Esophagus (tissue), 2 donors: ENCODE results near the gene SH2D7. TPM values are rescaled to one million over a fixed set of nuclear protein-coding genes. Genes with fewer than 3 reads are reported as not detected.
A peak's percentile ranks its signal among the peaks of the same experiment; 100 is the strongest.
"Not testable (repeated sequence)": the region's sequence is repeated elsewhere in the genome, so short reads cannot be mapped to it uniquely, and the experiment has no call there.

Experiments used
- H3K27ac ChIP-seq, 2 donors: one replicate each; pipeline ENCODE4 v1.5.1; 2013; ENCODE audit warnings: low read depth in 2 of 2, mild to moderate bottlenecking in 2 of 2, inconsistent platforms in 1 of 2, low read length in 1 of 2, moderate library complexity in 1 of 2
- H3K27me3 ChIP-seq, 2 donors: one replicate each; pipeline ENCODE4 v1.6.1; 2013; ENCODE audit warnings: low read length in 2 of 2, control low read depth in 1 of 2, mild to moderate bottlenecking in 1 of 2; ENCODE audit not compliant: insufficient read depth in 2 of 2, control insufficient read depth in 1 of 2
- H3K36me3 ChIP-seq, 2 donors: one replicate each; pipeline ENCODE4 v1.6.1; 2013; ENCODE audit warnings: low read length in 1 of 2; ENCODE audit not compliant: control insufficient read depth in 2 of 2, insufficient read depth in 2 of 2
- H3K4me1 ChIP-seq, 2 donors: one replicate each; pipeline ENCODE4 v1.6.1; 2013; ENCODE audit warnings: low read length in 1 of 2; ENCODE audit not compliant: control insufficient read depth in 2 of 2, insufficient read depth in 2 of 2
- H3K4me3 ChIP-seq, 2 donors: one replicate each; pipeline ENCODE4 v1.5.1; 2013; ENCODE audit warnings: low read length in 2 of 2, mild to moderate bottlenecking in 2 of 2, low read depth in 1 of 2, moderate library complexity in 1 of 2
- H3K9me3 ChIP-seq, 2 donors: one replicate each; pipeline ENCODE4 v1.6.1; 2013; ENCODE audit warnings: mild to moderate bottlenecking in 2 of 2, low read depth in 1 of 2, low read length in 1 of 2, moderate library complexity in 1 of 2; ENCODE audit not compliant: control insufficient read depth in 2 of 2, insufficient read depth in 1 of 2
- whole genome bisulfite sequencing, 2 donors: extraction: QIAGEN DNeasy Blood & Tissue Kit; methylation state at CpG; one replicate each; pipeline ENCODE4 v1.1.7; 2013; 5-methylcytosine and 5-hydroxymethylcytosine counted together
- polyA plus RNA-seq, 2 donors: library from polyadenylated mRNA; stranded (reverse); fragments of 200-250 nt; gene quantifications; one replicate each; pipeline ENCODE4 v1.2.3, GENCODE V29; 2013
- donor health status: healthy with polysubstance abuse.
- donor health status: Bipolar disorder and iron deficiency.

SH2D7 gene
- polyA plus RNA-seq, 2 donors = not detected

- WGBS, 2 donors = 77% methylated on average over 4 of the region's 4 CpGs
- H3K4me3 ChIP-seq = no peak overlapping the region
- H3K9me3 ChIP-seq = no peaks in the 10 kb centered on the region
- no peaks in the 10 kb centered on the region for H3K27me3 ChIP-seq
- H3K27ac ChIP-seq = peak overlapping the region in 1 of 2 donors; percentile 30
- no peaks in the 10 kb centered on the region for H3K36me3 ChIP-seq
- H3K4me1 ChIP-seq = peaks cover 5 to 16% of the 10 kb centered on the region in 2 donors
Observed at GRCh38 chr15:78146425-78147154, 54.2 kb downstream of the SH2D7 start.

DNA sequence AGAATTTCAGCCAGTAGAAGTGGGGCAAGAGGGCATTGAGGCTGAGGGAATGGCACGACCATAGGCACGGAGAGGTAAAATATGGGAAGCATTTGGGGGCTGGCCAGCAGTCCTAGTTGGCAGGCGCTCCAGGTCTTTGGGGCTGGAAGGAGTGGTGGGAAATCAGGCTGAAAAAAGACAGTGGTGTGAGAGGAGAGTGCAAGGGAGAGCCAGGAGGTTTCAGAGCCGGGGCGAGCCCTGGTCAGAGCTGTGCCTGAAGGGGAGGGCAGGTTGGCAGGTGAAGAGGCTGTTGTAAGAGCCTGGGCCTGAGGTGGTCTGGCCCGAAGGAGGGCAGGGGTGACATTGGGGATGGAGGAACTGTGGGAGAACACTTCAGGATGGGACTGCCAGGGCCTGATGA is 55.2 kb downstream of the SH2D7 start:
- Histone ChIP-seq H3K4me1 (peaks cover 5 to 16% of the 10 kb centered on the region in 2 donors), H3K9me3 (no peaks in the 10 kb centered on the region), H3K4me3 (no peak overlapping the region), H3K36me3 (no peaks in the 10 kb centered on the region), H3K27ac (peak overlapping the region; percentile 0 to 8), H3K27me3 (no peaks in the 10 kb centered on the region)
- WGBS, 2 donors = 74 to 83% methylated on average over 6 of the region's 6 CpGs

GRCh38 chr15:78148392-78149067 is 56.2 kb downstream of the SH2D7 start:
- no peaks in the 10 kb centered on the region for H3K9me3 ChIP-seq
- WGBS, 2 donors = 10 to 15% methylated on average over 14 of the region's 14 CpGs
- H3K27ac ChIP-seq = peak overlapping the region in 1 of 2 donors; percentile 54
- no peaks in the 10 kb centered on the region for H3K36me3 ChIP-seq
- peak overlapping the region in 1 of 2 donors; percentile 34 for H3K4me3 ChIP-seq
- peaks cover 5 to 16% of the 10 kb centered on the region in 2 donors for H3K4me1 ChIP-seq
- H3K27me3 ChIP-seq = no peaks in the 10 kb centered on the region

DNA sequence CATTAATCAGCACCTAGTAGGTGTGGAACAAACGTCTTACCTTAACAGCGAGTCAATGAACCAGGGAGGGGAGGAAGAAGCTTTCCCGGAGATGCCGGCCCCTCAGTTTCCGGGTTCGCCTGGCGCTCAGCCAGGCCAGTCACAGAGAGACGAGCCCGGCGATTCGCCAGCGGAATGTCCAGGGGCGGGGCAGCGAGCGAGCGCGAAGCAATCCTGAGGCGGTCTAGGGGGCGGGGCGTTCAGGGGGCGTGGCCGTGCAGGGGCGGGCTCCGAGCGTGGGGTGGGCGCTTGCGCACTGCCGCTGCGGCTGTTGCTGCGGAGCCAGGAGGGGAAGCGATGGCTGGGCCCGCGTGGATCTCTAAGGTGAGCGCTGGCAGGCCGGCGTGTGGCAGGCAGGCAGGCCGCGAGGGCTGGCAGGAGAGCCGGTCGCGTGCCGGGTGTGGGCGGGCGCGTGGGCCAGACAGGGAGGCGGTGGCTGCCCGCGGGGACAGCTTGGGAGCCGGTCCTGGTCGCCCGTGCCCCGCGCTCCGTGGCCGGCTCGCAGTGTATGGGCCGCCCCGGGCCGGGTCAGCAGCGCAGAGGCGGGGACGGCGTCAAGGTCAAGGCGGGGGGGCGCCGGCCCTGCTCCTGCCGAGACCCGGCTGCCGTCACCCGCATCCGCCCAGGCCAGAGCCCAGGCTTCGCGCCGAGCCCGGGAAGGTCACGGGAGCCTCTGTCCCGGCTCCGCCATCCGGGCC is 56.9 kb downstream of the SH2D7 start, which contains the start of gene IDH3A:
IDH3A (plus strand) TSS at position 295 of the 737 bp plus-strand sequence; CDS start at position 337, 42 bp downstream.
- Histone ChIP-seq H3K36me3 (no peaks in the 10 kb centered on the region), H3K9me3 (no peaks in the 10 kb centered on the region), H3K27me3 (no peaks in the 10 kb centered on the region), H3K4me3 (peak within 1 kb of the TSS; percentile 73 to 97), H3K4me1 (peaks cover 5 to 16% of the 10 kb centered on the region in 2 donors), H3K27ac (peak within 1 kb of the TSS; percentile 68 to 84)
- WGBS, 2 donors = 0% methylated on average over 57 to 79 of the region's 79 CpGs

GRCh38 chr15:78149805-78150751 is 57.7 kb downstream of the SH2D7 start:
- H3K4me3 ChIP-seq = peak overlapping the region; percentile 73 to 97
- H3K36me3 ChIP-seq = no peaks in the 10 kb centered on the region
- peak overlapping the region; percentile 68 to 84 for H3K27ac ChIP-seq
- peaks cover 5 to 16% of the 10 kb centered on the region in 2 donors for H3K4me1 ChIP-seq
- H3K9me3 ChIP-seq = no peaks in the 10 kb centered on the region
- 8 to 10% methylated on average over 20 of the region's 20 CpGs for WGBS, 2 donors
- no peaks in the 10 kb centered on the region for H3K27me3 ChIP-seq

- H3K27me3 ChIP-seq, H3K36me3 ChIP-seq, H3K4me3 ChIP-seq, H3K27ac ChIP-seq, H3K9me3 ChIP-seq: not testable (repeated sequence)
- H3K4me1 ChIP-seq = peaks cover 5 to 16% of the 10 kb centered on the region in 2 donors
- 94 to 98% methylated on average over 8 of the region's 8 CpGs for WGBS, 2 donors
Observed at GRCh38 chr15:78151075-78151474, 58.7 kb downstream of the SH2D7 start.

Other genes starting within 250 kb of the SH2D7 start
- gene TBC1D2B, start 14.8 kb upstream of the SH2D7 start, polyA plus RNA-seq = 1 to 10 TPM; 5.1 to 7.0 TPM
- 1 to 10 TPM in 1 of 2 donors, under 1 TPM in 1; 0.49 to 2.6 TPM for gene CIB2, start 38.9 kb downstream of the SH2D7 start, polyA plus RNA-seq
- 10 to 100 TPM; 20.0 to 37.6 TPM for gene IDH3A, start 56.8 kb downstream of the SH2D7 start, polyA plus RNA-seq
- gene ACSBG1, start 142.0 kb downstream of the SH2D7 start, polyA plus RNA-seq = under 1 TPM; 0.10 to 0.11 TPM
- gene DNAJA4, start 172.0 kb downstream of the SH2D7 start, polyA plus RNA-seq = 10 to 100 TPM; 11.8 to 14.6 TPM
- gene SKIC8, start 207.0 kb downstream of the SH2D7 start, polyA plus RNA-seq = 10 to 100 TPM; 29.4 to 53.3 TPM
- under 1 TPM in 1 of 2 donors, not detected in 1; 0.11 TPM for gene CRABP1, start 247.8 kb downstream of the SH2D7 start, polyA plus RNA-seq